GM21528 (cell line): ENCODE data around the gene CEP112.
A peak's percentile ranks its signal among the peaks of the same experiment; 100 is the strongest.

Experiments used
- ATAC-seq: cut with Tn5 transposase; IDR thresholded peaks from one replicate; pipeline ENCODE4 v1.9.1; 2021; ENCODE audit warnings: mild to moderate bottlenecking, moderate library complexity; ENCODE audit not compliant: unreplicated experiment, low FRiP score

CEP112 gene

GRCh38 chr17:66191593-66192377 lies at the start of gene CEP112:
TSS of gene CEP112 (minus strand) at chr17:66192133.
- ATAC-seq = peak; percentile 70

- ATAC-seq = no peak
These were observed 48.7 kb upstream of the CEP112 start for GRCh38 chr17:66240630-66241029.

- no peak for ATAC-seq
These were observed 48.1 kb upstream of the CEP112 start for GRCh38 chr17:66240013-66240412.

GRCh38 chr17:66235377-66235994 lies 43.6 kb upstream of the CEP112 start:
- ATAC-seq = no peak

- no peak for ATAC-seq
These were observed 42.7 kb upstream of the CEP112 start for GRCh38 chr17:66234611-66235010.

GRCh38 chr17:66233023-66233753 lies 41.3 kb upstream of the CEP112 start:
- no peak for ATAC-seq

- no peak for ATAC-seq
These were observed 39.1 kb upstream of the CEP112 start for GRCh38 chr17:66230922-66231591.

- no peak for ATAC-seq
These were observed 38.0 kb upstream of the CEP112 start for GRCh38 chr17:66229783-66230538.

- ATAC-seq = no peak
These were observed 37.2 kb upstream of the CEP112 start, which contains the start of gene APOH for GRCh38 chr17:66228887-66229782. TSS of gene APOH (minus strand) at chr17:66229415. CDS start at chr17:66229379, 36 bp downstream.

GRCh38 chr17:66227212-66228045 lies 35.5 kb upstream of the CEP112 start:
- ATAC-seq = no peak

GRCh38 chr17:66222798-66223350 lies 30.9 kb upstream of the CEP112 start:
- no peak for ATAC-seq

GRCh38 chr17:66221755-66222530 lies 30.0 kb upstream of the CEP112 start:
- ATAC-seq = no peak

- no peak for ATAC-seq
These were observed 29.4 kb upstream of the CEP112 start for GRCh38 chr17:66221343-66221742.

- no peak for ATAC-seq
These were observed 28.3 kb upstream of the CEP112 start for GRCh38 chr17:66220079-66220835.

GRCh38 chr17:66215529-66215911 lies 23.6 kb upstream of the CEP112 start:
- no peak for ATAC-seq

GRCh38 chr17:66214884-66215528 lies 23.1 kb upstream of the CEP112 start:
- ATAC-seq = no peak
